GM10847 (cell line): Measurements from ENCODE around the gene BCL2L14.

Source experiments
- POLR2A ChIP-seq: IDR thresholded peaks from 2 replicates; pipeline ENCODE4 v1.6.1; 2011; ENCODE audit not compliant: insufficient read length; ENCODE audit errors: extremely low read depth

The BCL2L14 gene

GRCh38 chr12:12087693-12088034 lies 16.9 kb downstream of the BCL2L14 start:
- no peak for TF ChIP-seq POLR2A

DNA sequence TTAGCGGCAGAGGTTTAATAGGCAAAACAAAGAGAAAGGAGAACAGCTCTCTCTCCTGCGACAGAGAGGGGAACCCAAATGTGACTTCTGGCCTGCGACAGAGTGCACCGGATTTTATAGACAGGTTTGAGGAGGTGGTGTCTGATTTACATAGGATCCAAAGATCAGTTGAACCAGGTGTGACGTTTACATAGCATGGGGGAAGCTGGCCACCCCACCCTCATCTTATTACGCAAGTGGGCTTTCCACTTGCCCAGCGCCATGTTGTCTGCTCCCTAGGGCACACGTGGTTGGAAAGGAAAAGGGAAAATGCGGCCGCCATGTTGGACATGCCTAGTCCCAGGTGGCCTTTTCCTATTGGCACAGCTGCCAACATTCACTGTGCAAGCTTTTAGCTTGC lies 17.4 kb downstream of the BCL2L14 start:
- TF ChIP-seq POLR2A = no peak

DNA sequence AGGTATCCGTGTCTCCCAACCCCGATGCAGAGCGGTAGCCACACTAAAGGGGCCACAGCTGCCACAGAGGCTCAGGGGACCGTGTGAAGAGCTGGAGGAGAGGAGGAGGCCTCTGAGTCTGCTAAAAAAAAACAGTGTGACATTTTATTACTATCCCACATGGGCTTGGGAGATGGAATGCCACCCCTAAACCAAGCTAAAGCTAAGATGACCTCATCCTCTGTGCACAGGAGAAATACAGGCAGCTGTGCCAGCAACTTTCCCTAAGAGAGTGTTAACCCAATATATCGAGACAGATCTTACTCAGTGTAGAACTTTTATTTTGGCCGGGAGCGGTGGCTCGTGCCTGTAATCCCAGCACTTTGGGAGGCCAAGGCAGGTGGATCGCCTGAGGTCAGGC lies 18.0 kb downstream of the BCL2L14 start:
- no peak for TF ChIP-seq POLR2A

GRCh38 chr12:12091071-12091470 lies 20.3 kb downstream of the BCL2L14 start:
- TF ChIP-seq POLR2A = no peak

DNA sequence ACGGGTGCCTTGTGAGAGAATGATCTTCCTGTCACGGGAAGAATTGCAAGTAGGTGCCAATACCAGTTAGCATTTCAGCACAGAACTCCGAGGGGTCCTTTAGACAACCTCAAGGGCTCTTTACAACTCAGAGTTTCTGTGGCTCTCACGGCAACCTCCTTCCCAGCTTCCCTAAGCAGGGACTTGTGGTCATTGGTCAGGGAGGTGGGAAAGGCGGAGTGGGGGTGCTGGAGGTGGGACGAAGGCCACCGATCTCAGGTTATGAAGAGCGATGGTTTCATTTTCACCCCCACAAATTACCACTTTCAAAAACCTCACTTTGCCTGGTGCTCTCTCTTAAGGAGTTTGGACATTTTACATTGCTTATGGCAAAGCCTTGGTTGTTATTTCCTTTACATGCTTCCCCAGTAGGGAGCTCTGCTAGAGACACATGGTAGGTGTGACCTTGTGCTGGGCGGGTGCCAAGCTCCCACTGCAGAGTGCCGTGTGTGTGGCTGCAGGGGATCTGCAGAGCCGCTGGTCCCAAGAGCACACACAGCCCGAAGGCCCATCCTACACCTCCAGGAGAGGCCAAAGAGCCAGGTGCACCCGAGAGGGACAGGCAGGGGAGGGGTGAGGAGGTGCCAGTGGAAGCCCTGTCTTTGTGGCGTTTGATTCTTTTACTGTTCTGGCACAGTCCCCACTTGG lies 21.4 kb downstream of the BCL2L14 start:
- TF ChIP-seq POLR2A = no peak

GRCh38 chr12:12094481-12094880 lies 23.7 kb downstream of the BCL2L14 start:
- no peak for TF ChIP-seq POLR2A

DNA sequence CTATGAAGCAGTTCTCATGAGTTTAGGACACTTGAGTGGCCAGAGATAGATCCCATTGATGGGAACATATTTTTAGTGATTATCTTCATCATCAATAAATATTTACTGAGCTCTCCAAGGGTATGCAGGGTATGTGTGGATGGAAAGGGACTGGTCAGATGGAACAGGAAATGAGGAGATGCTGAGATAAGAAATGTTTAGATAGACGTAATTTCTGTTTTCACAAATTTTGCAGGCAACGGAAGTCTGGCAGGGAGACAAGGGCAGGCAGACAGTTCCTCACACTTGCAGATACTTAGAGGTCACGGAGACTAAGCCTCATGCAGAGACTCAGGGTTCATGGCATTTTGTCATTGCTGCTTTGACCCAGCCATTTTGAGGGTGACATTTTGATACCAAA lies 24.3 kb downstream of the BCL2L14 start:
- no peak for TF ChIP-seq POLR2A

DNA sequence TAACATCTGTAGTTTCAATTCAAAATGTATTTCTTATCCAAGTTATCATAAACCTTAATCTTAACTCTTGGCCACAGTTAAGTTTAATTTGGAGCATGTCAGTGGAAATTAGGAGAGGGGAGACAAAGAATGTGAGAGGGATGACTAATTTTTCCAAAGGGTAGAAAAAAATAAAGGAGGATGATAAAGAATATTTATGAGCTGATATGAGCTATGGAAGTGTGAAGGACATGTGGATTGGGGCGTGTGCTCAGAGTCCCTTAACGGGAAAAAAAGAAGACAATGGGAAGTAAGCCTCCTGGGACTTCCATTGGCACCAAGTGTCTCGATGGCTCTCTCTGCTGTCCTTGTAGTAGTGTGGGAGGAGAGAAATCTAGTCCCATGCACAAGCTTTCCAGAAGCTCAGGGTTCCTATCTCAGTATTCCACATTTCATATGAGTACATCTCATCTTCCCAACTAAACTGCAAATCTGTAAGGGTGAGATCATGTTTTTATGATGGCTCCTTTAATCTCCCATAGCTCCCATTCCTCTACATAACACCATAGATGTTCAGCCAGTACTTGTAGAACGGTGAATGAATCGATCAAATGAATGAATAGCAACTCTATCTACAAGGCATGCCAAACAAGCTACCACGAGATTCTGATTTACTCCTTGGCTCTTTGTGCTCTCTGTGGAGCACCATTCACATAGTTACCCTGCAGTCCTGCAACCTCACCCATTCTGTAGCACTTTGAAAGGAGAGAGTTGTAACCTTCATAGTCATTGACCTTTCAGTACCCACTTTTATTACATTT lies 27.4 kb downstream of the BCL2L14 start:
- TF ChIP-seq POLR2A = no peak

GRCh38 chr12:12098691-12099015 lies 27.9 kb downstream of the BCL2L14 start:
- TF ChIP-seq POLR2A = no peak

GRCh38 chr12:12099102-12099501 lies 28.4 kb downstream of the BCL2L14 start:
- TF ChIP-seq POLR2A = no peak

DNA sequence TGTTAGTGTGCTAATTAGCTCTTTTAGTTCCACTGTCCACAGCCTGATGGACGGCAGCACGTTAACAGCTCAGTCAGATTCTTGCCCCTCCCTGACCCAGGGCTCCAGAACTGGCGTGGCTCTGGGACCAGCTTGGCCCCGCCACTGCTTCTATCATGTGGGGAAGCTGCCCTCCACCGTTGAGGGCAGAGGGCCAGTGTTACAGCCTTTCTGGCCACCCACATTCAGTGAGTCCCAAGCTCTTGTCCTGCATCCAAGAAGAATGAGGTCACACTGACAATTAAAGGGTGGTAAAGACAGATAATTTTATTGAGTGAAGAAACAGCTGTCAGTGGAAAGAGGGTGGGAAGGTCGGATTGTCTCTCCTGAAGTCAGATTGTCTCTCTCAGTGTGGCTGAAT lies 36.9 kb downstream of the BCL2L14 start:
- no peak for TF ChIP-seq POLR2A

GRCh38 chr12:12108441-12109058 lies 37.8 kb downstream of the BCL2L14 start:
- TF ChIP-seq POLR2A = no peak

DNA sequence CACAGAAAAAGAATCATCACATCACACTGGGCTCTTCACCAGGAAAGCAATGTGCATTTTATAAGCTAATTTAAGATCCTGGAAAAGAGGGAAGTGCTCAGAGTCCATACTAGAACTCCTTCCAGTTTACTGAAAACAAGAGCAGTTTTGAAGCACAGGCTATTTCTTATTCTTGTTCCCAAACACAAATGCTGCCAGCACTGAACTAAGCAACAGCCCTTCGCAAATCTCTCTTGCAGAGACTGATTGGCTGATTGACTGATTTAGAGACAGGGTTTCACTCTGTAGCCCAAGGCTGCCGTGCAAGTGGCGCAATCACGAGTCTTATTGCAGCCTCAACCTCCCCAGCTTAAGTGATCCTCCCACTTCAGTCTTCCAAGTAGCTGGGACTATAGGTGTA lies 44.8 kb downstream of the BCL2L14 start:
- TF ChIP-seq POLR2A = no peak

GRCh38 chr12:12116677-12117076 lies 45.9 kb downstream of the BCL2L14 start:
- TF ChIP-seq POLR2A = no peak

DNA sequence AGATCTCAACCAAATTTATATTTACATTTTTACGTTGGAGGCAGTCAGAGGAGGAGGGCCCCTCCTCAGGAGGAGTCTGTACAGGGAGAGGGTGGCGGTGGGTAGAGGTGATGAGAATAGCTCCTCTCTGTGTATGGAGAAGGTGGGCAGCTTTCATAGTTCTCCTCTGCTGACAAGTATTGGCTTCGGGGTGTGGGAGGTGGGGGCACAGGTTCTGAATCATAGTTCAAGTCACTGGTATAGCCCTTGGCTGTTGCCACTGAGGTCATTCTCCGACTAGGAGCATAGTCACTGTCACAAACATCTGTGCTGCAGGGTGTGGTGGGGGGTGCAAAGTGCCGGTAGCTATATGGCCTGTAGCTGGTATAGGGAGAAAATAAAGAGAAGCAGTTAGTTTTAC lies 50.3 kb downstream of the BCL2L14 start:
- TF ChIP-seq POLR2A = no peak

DNA sequence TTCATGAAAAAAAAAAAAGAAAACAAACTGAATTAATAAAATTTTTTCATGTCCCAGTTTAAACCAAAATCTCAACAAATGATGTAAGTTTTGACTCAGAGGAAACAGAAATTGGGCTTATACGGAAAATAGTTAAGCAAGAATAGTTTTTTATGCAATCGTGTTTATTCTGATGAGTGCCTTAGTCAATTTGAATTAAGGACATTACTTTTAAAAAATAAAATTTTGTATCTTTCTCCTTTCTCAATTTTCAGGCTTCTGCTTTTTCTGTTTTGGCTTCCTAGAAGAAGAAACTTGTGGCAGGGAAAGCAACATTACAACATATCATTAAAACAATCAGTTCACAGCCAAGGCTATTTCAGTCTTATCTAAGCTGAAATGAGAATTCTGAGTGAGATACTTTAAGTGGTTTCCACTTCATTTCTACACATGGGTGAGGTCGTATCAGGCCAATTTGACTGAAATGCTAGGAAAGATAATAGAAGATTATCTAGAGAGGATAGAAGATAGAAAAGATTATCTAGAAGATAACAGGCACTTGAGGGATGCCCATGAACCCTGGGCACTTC lies 52.4 kb downstream of the BCL2L14 start:
- no peak for TF ChIP-seq POLR2A
